Osteoblast (primary cell): Measurements from ENCODE around the gene ZNF200. TPM values are rescaled to one million over a fixed set of nuclear protein-coding genes. Genes with fewer than 3 reads are reported as not detected.
A peak's percentile ranks its signal among the peaks of the same experiment; 100 is the strongest.

ENCODE experiments used
- DNase-seq: peaks from one replicate; pipeline ENCODE4 v3.0.0; 2011; ENCODE audit warnings: low spot score, mixed read lengths; ENCODE audit not compliant: insufficient read length; ENCODE audit errors: missing footprints
- H2AFZ ChIP-seq: 2 replicates; pipeline ENCODE4 v1.6.0; 2011; ENCODE audit warnings: mild to moderate bottlenecking, low read length
- H3K27ac ChIP-seq: 2 replicates; pipeline ENCODE4 v1.5.1; 2011; ENCODE audit warnings: mild to moderate bottlenecking, low read depth, low read length, moderate library complexity
- H3K27me3 ChIP-seq: 2 replicates; pipeline ENCODE4 v1.6.0; 2012; ENCODE audit warnings: mild to moderate bottlenecking, control low read depth, inconsistent platforms, low read length, moderate library complexity; ENCODE audit not compliant: insufficient read depth
- H3K36me3 ChIP-seq: 2 replicates; pipeline ENCODE4 v1.5.1; 2011; ENCODE audit warnings: mild to moderate bottlenecking, low read length, control low read depth, moderate library complexity; ENCODE audit not compliant: insufficient read depth
- H3K4me1 ChIP-seq: 2 replicates; pipeline ENCODE4 v1.5.1; 2011; ENCODE audit warnings: mild to moderate bottlenecking, low read length, control low read depth, moderate library complexity; ENCODE audit not compliant: insufficient read depth
- H3K4me2 ChIP-seq: 2 replicates; pipeline ENCODE4 v1.6.0; 2011; ENCODE audit warnings: mild to moderate bottlenecking, low read length; ENCODE audit not compliant: insufficient read depth
- H3K4me3 ChIP-seq: fragments of 200-600 bp; sonication (generic); 3 replicates; pipeline ENCODE4 v1.5.1; 2012; ENCODE audit warnings: mild to moderate bottlenecking, low read length, inconsistent platforms; ENCODE audit not compliant: insufficient read depth
- H3K79me2 ChIP-seq: 2 replicates; pipeline ENCODE4 v1.6.0; 2012; ENCODE audit warnings: mild to moderate bottlenecking, low read length, control low read depth, inconsistent platforms; ENCODE audit not compliant: insufficient read depth
- H3K9me3 ChIP-seq: 2 replicates; pipeline ENCODE4 v1.5.1; 2011; ENCODE audit warnings: low read depth, low read length, control low read depth
- H4K20me1 ChIP-seq: 2 replicates; pipeline ENCODE4 v1.6.0; 2012; ENCODE audit warnings: mild to moderate bottlenecking, low read length, control low read depth; ENCODE audit not compliant: insufficient read depth
- CTCF ChIP-seq: IDR thresholded peaks from 2 replicates; pipeline ENCODE4 v1.5.1; 2011; ENCODE audit warnings: mild to moderate bottlenecking, low read depth, low read length, moderate library complexity; ENCODE audit errors: extremely low read depth
- total RNA-seq: library from RNA; depleted of rRNA; stranded (reverse); fragments of >200 nt; gene quantifications from 2 replicates; pipeline ENCODE4 v1.2.3, GENCODE V29; 2012

ZNF200 gene
- total RNA-seq, 1 donor = 11.6 TPM

GRCh38 chr16:3234543-3234856, 458 bp downstream of the ZNF200 start:
- H3K79me2 ChIP-seq = peaks cover 23% of the 10 kb centered on the region
- peak overlapping the region; percentile 98 for H3K27ac ChIP-seq

GRCh38 chr16:3223913-3224515, 10.9 kb downstream of the ZNF200 start:
- TF ChIP-seq CTCF = no peak
- no peaks in the 10 kb centered on the region for H3K79me2 ChIP-seq
- H3K9me3 ChIP-seq = peaks cover 38% of the 10 kb centered on the region
- peaks cover 55% of the 10 kb centered on the region for H3K36me3 ChIP-seq
- H3K27me3 ChIP-seq = no peaks in the 10 kb centered on the region
- H3K4me3 ChIP-seq = no peak overlapping the region
- H3K27ac ChIP-seq = no peak overlapping the region
- no peak overlapping the region for H2AFZ ChIP-seq
- DNase-seq = no peak
- H3K4me2 ChIP-seq = no peak overlapping the region
- H3K4me1 ChIP-seq = no peaks in the 10 kb centered on the region
- no peaks in the 10 kb centered on the region for H4K20me1 ChIP-seq

More at GRCh38 chr16:3234543-3234856, 458 bp downstream of the ZNF200 start:
- Histone ChIP-seq H3K9me3 (no peaks in the 10 kb centered on the region), H3K36me3 (peaks cover 31% of the 10 kb centered on the region), H3K4me2 (peak overlapping the region; percentile 96), H3K27me3 (no peaks in the 10 kb centered on the region), H4K20me1 (no peaks in the 10 kb centered on the region), H2AFZ (peak overlapping the region; percentile 100), H3K4me3 (peak overlapping the region; percentile 99), H3K4me1 (peaks cover 8% of the 10 kb centered on the region)
- TF ChIP-seq CTCF = no peak
- peak; percentile 81 for DNase-seq

DNA sequence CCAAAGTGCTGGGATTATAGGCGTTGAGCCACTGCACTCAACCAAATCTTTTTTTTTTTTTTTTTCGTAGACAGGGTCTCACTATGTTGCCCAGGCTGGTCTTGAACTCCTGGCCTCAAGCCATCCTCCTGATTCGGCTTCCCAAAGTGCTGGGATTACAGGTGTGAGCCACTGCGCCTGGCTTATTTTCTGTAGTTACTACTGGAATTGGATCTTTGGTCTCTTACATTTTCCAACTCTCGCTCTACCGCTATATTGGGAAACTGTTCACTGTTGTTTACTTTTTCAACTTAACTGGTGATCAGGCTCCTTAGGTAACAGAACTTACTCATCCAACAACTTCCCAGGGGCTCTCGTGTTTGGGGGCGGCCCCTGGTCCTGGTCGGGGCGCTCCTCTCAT, 14.1 kb downstream of the ZNF200 start:
- Histone ChIP-seq H3K79me2 (no peaks in the 10 kb centered on the region), H3K4me1 (no peaks in the 10 kb centered on the region), H3K27ac (no peak overlapping the region), H3K36me3 (peaks cover 28% of the 10 kb centered on the region), H3K27me3 (no peaks in the 10 kb centered on the region), H3K9me3 (peaks cover 38% of the 10 kb centered on the region), H3K4me2 (no peak overlapping the region), H2AFZ (no peak overlapping the region), H4K20me1 (no peaks in the 10 kb centered on the region), H3K4me3 (no peak overlapping the region)
- no peak for DNase-seq
- TF ChIP-seq CTCF = no peak

GRCh38 chr16:3216263-3216640, 18.7 kb downstream of the ZNF200 start:
- H3K9me3 ChIP-seq = peaks cover 2% of the 10 kb centered on the region
- no peak overlapping the region for H3K4me2 ChIP-seq
- no peaks in the 10 kb centered on the region for H3K27me3 ChIP-seq
- no peak for TF ChIP-seq CTCF
- no peaks in the 10 kb centered on the region for H3K36me3 ChIP-seq
- no peak overlapping the region for H2AFZ ChIP-seq
- no peak overlapping the region for H3K4me3 ChIP-seq
- no peaks in the 10 kb centered on the region for H3K4me1 ChIP-seq
- DNase-seq = no peak
- no peaks in the 10 kb centered on the region for H4K20me1 ChIP-seq
- no peaks in the 10 kb centered on the region for H3K79me2 ChIP-seq
- H3K27ac ChIP-seq = no peak overlapping the region
